ENCODE data around the gene TLCD1.
A peak's percentile ranks its signal among the peaks of the same experiment; 100 is the strongest.
"Not testable (repeated sequence)": the region's sequence is repeated elsewhere in the genome, so short reads cannot be mapped to it uniquely, and the experiment has no call there.

Gene TLCD1

GRCh38 chr17:28746611-28747050 lies 20.6 kb upstream of the TLCD1 start:
- DNase-seq (ENCODE audit: low read depth), result no peak

DNA sequence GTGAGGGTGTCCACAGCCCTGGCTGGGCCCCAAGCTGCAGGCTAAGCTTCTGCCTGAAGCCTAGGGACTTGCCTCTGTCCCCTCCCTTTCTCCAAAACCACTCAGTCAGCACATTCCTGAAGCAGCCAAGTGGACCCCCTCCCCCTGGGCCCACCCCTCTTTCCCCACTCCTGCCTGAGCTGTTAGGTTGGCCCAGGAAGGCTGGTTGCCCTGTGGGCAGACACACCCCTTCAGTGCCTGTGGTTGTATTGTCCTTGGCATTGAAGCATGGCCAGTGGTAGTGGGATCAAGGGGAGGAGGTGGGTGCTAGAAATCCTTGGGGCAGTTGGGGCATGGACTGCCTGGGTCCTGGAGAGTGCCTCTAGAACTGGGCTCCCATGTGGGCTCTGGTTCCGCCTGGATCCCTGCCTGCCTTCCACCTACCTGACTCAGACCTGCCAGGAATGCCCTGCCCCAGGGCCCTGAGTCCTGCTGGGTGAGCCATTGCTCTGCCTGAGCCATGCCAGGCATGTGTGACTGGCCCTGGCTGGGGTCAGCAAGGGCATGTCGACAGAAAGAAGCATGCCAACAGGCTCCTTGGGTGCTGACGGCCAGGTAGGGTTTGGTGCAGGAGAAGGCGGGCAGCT lies 19.9 kb upstream of the TLCD1 start:
- no peak for DNase-seq (ENCODE audit: low read depth)

DNA sequence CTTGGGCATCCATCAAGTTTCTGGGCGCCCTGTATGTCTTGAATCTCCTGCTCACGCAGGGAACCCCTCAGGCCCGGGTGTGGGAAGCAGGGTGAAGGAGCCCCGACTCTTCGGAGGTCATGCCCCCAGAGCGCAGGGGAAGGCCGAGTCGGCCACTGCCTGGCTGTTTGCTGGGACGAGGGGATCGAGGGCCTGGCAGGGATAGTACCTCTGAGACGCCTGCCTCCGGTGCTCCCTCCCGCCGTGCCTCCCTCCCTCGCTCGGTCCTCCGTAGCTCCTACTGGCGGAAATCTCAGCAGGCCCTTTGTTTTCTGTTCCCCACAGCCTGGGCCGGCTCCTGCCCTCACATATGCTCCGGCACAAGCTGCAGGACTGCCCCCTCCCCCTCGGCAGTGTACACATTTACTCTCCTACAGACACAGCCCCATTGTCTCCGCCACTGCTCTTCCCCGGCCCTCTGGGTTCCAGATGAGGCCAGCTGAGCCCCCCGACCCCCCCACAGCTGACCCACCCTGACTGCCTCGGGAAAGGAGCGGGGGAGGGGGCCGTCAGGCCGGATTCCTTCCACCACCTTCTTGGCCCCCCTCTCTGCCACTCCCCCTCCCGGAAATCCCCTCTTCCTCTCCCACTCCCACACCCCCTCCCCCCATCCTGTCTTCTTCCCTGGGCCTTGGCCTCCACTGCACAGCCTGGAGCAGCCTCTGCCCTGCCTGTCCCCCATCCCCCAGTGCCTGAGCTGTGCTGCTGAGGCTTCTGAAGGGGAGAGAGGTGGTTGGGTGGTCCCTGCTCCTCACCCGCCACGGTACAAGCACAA lies 19.1 kb upstream of the TLCD1 start:
- no peak for DNase-seq (ENCODE audit: low read depth)

- no peak for DNase-seq (ENCODE audit: low read depth)
These were observed 18.3 kb upstream of the TLCD1 start for GRCh38 chr17:28744104-28744971.

DNA sequence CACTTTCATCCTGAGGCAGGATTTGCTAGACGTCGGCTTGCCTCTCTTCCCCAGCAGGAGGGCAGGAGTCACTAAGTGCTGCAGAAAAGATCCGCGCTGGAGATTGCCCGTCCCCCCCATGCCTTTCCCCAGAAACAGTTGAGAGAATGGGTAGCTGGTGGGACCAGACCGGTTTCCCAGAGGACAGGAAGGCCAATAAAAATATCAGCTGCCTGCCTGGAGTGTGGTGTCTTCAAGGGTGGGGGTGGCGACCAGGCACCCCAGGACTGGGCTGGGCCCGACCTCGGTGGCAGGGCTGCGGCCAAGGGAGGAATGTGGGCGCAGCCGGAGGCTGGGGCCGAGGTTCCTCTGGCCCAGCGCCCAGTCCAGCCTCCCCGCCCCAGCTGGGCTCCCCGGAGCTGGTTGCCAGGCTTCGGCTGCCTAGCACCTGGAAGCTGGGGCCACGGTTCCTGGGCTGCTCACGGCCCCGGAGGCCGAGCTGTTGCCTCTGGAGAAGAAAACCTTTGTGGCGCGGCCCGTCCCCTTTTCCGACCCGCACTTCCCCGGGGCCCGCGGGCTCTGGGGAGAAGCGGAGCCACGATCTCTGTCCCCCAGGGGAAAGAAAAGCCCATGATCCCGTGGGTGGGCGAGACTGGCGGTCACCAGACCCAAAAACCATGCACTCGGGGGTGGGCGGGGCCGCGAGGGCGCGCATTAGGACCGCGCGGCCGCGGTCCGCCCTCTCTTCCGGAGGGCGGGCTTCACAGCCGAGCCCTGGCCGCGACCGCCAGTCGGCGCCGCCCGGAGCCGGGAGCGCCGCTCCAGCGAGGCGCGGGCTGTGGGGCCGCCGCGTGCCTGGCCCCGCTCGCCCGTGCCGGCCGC lies 17.4 kb upstream of the TLCD1 start, which contains the start of gene TRAF4:
TRAF4 (plus strand) TSS at position 769 of the 861 bp plus-strand sequence. CDS start 102 bp downstream, outside the sequence.
- peak; percentile 74 for DNase-seq (ENCODE audit: low read depth)

GRCh38 chr17:28741358-28742349 lies 15.6 kb upstream of the TLCD1 start:
- peak; percentile 98 for DNase-seq (ENCODE audit: low read depth)

DNA sequence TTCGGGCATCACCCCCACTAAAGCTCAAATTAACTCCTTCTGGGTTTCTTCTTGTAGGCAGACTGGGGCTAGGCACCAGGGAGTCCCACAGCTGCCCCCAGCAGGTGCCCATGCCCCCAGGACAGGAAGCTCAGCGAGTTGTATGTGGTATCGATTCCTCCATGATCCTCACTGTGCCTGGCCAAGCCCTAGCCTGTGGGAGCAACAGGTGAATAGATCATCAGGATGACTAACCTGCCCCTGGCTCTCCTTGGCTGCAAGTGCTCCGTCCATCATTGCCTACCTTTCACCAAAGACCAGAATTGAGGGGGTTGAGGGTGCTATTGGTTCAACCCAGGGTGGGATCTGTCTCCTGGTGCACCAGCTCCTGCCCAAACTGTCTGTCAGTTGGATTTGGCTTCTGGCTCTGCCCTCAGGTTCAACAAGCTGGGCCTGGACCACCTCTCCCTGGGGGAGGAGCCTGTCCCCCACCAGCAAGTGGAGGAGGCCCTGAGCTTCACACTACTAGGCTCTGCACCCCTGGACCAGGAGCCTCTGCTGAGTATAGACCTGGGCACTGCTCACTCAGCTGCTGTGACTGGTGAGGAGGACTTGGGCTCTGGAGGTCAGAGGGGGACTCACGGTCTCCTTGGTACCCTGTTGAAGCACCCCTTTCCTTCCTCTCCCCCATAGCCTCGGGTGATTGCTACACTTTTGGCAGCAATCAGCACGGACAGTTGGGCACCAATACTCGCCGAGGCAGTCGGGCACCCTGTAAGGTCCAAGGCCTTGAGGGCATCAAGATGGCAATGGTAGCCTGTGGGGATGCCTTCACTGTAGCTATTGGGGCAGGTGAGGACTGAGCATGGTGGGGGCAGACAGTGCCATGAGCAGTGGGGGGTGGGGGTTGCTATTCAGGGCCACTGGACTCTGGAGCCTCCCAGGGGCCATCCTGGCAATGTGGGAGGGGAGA lies 14.6 kb upstream of the TLCD1 start:
- DNase-seq (ENCODE audit: low read depth), result no peak

DNA sequence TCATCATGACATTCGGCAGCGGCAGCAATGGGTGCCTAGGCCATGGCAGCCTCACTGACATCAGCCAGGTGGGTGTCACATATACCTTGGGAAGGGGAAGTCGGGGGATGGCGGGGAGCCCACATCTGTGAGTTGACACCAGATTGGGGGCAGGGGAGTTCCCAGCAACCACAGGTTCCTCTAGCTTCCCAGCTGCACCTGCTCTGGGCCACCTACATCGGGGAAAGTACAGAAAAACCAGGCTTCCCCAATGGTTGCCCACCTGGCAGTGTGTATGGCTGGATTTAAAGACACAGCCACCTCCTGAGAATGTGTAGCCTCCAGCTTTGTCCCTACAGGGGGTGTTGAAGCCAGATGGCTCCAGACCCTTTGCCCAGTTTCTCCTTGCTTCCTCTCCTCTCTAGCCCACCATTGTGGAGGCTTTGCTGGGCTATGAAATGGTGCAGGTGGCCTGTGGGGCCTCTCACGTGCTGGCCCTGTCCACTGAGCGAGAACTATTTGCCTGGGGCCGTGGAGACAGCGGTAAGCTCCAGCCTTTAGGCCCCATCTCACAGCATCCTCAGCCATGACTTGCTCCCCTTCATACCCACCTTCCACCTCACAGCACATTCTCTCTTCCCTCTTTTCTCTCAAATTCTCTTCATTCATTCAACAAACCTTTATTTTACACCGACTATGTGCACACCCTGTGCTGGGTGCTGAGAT lies 12.8 kb upstream of the TLCD1 start:
- DNase-seq (ENCODE audit: low read depth), result no peak

GRCh38 chr17:28737770-28738679 lies 12.0 kb upstream of the TLCD1 start:
- DNase-seq (ENCODE audit: low read depth), result no peak

DNA sequence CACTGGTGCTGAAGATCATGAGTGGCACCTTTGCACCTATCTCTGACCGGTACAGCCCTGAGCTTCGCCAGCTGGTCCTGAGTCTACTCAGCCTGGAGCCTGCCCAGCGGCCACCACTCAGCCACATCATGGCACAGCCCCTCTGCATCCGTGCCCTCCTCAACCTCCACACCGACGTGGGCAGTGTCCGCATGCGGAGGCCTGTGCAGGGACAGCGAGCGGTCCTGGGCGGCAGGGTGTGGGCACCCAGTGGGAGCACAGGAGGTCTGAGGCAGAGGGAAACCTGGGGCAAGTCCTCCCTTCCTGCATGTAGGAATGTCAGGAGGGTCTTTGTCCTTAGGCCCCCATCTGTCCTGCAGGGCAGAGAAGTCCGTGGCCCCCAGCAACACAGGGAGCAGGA lies 11.3 kb upstream of the TLCD1 start:
- DNase-seq (ENCODE audit: low read depth), result no peak

DNA sequence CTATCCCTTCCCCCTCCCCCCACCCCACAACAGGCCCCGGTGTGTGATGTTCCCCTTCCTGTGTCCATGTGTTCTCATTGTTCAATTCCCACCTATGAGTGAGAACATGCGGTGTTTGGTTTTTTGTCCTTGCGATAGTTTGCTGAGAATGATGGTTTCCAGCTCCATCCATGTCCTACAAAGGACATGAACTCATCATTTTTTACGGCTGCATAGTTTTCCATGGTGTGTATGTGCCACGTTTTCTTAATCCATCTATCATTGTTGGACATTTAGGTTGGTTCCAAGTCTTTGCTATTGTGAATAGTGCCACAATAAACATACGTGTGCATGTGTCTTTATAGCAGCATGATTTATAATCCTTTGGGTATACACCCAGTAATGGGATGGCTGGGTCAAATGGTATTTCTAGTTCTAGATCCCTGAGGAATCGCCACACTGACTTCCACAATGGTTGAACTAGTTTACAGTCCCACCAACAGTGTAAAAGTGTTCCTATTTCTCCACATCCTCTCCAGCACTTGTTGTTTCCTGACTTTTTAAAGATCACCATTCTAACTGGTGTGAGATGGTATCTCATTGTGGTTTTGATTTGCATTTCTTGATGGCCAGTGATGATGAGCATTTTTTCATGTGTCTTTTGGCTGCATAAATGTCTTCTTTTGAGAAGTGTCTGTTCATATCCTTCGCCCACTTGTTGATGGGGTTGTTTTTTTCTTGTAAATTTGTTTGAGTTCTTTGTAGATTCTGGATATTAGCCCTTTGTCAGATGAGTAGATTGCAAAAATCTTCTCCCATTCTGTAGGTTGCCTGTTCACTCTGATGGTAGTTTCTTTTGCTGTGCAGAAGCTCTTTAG lies 10.1 kb upstream of the TLCD1 start:
- DNase-seq (ENCODE audit: low read depth), result not testable (repeated sequence)

DNA sequence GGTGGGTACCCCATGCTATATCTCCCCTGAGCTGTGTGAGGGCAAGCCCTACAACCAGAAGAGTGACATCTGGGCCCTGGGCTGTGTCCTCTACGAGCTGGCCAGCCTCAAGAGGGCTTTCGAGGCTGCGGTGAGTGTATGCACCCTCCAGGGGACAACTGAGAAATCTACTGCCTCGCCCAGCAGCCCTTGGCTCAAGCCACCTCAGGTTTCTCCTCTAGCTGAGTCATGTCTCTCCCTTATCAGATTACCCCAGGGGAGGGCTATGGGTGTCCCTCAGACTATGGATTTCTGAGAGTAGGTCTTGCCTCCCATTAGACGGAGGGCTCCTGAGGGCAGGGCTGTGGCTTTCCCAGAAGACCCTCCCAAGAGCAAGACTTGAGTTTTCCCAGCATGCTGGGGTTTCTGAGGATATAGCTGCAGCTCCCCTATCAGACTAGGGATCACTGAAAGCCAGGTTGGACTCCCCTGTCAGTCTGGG lies 9.2 kb upstream of the TLCD1 start:
- DNase-seq (ENCODE audit: low read depth), result no peak

DNA sequence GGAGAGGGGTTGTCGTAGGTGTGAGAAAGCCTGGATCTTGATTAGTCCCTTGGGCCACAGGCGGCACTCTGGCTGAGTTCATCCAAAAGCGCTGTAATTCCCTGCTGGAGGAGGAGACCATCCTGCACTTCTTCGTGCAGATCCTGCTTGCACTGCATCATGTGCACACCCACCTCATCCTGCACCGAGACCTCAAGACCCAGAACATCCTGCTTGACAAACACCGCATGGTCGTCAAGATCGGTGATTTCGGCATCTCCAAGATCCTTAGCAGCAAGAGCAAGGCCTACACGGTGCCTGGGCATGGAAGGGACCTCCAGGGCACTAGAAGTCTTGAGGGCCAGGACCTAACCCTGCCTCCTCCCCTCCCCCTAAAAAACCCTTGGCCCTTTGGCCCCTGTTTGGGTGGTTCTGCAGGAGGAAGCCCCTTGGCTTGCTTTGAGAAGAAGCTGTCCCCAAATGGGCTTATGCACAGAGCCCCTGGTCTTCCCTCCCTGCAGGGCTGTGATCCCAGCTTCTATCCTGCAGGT lies 8.7 kb upstream of the TLCD1 start:
- DNase-seq (ENCODE audit: low read depth), result no peak

DNA sequence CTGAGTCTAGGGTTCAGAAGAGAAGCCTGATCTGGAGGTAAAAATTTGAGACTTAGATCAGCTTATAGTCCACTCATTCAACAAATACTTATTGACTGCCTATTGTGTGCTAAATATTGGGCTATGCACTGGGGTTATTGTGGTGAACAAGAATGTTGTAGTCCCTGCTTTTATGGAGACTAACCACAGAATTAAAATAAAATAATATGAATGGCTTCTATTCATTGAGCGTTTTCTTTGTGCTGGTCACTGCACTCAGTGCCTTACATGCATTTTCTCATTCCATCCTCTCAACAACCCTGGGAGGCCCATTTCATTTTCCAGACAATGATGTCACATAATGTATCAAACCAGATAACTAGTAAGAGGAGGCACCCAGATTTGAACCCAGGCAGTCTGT lies 7.3 kb upstream of the TLCD1 start:
- no peak for DNase-seq (ENCODE audit: low read depth)

- no peak for DNase-seq (ENCODE audit: low read depth)
These were observed 3.9 kb upstream of the TLCD1 start for GRCh38 chr17:28729950-28730330.

Measured in CMK (cell line).